ENCODE results near the gene KIF19. TPM values are rescaled to one million over a fixed set of nuclear protein-coding genes. Genes with fewer than 3 reads are reported as not detected.

KIF19 gene
- total RNA-seq, 1 experiment from 2014 or later, result 0.15 TPM

GRCh38 chr17:74328487-74328886 lies 2.5 kb downstream of the KIF19 start:
- Histone ChIP-seq H3K9me2 (ENCODE audit: insufficient read depth) (no peaks in the 10 kb centered on the region), H3K4me2 (ENCODE audit: low read length) (no peak overlapping the region), H3K9ac (ENCODE audit: low read length) (no peak overlapping the region), H3K27me3 (ENCODE audit: insufficient read depth, low read length) (no peaks in the 10 kb centered on the region), H3K4me1 (ENCODE audit: control insufficient read depth in 1 of 2, insufficient read depth in 2 of 2, low read length in 2 of 2) (no peaks in the 10 kb centered on the region), H3K9me3 (ENCODE audit: control insufficient read depth in 1 of 2, insufficient read depth in 1 of 2, low read depth in 1 of 2, low read length in 2 of 2) (no peaks in the 10 kb centered on the region), H3K27ac (ENCODE audit: low read depth, low read length) (no peak overlapping the region), H3K4me3 (replicated peaks in 1 of 2; ENCODE audit: low read depth in 1 of 2, low read length in 2 of 2) (no peak overlapping the region), H4K20me1 (ENCODE audit: insufficient read depth) (no peaks in the 10 kb centered on the region), H3K36me3 (ENCODE audit: control insufficient read depth in 1 of 2, insufficient read depth in 2 of 2, low read length in 2 of 2) (no peaks in the 10 kb centered on the region), H3K79me2 (ENCODE audit: insufficient read depth, low read length) (no peaks in the 10 kb centered on the region), H2AFZ (ENCODE audit: low read depth, low read length, poor library complexity, severe bottlenecking) (no peak overlapping the region)
- TF ChIP-seq EZH2phosphoT487 (IDR thresholded peaks at IDR 0.05; ENCODE audit: borderline replicate concordance) (no peak), ZNF274 (IDR thresholded peaks at IDR 0.05; ENCODE audit: low read depth, low read length) (no peak), POLR2A (IDR thresholded peaks at IDR 0.05; ENCODE audit: borderline replicate concordance, extremely low read depth, insufficient read depth, insufficient read length) (no peak), SIN3A (IDR thresholded peaks at IDR 0.05; ENCODE audit: low read depth) (no peak), TCF7L2 (IDR thresholded peaks at IDR 0.05; ENCODE audit: borderline replicate concordance, extremely low read depth, insufficient read depth, insufficient read length) (no peak), REST (IDR thresholded peaks at IDR 0.05; ENCODE audit: low read depth) (no peak), CBX3 (IDR thresholded peaks at IDR 0.05; ENCODE audit: low read depth) (no peak), RAD21 (IDR thresholded peaks at IDR 0.05; ENCODE audit: low read depth) (no peak), CEBPB (IDR thresholded peaks at IDR 0.05; ENCODE audit: low read depth) (no peak), SRF (IDR thresholded peaks at IDR 0.05; ENCODE audit: low read depth) (no peak), EZH2 (IDR thresholded peaks at IDR 0.05) (no peak), FOSL1 (IDR thresholded peaks at IDR 0.05; ENCODE audit: low read depth) (no peak), YY1 (IDR thresholded peaks at IDR 0.05; ENCODE audit: extremely low read depth, insufficient replicate concordance, low read depth, low read length) (no peak), CTCF (IDR thresholded peaks at IDR 0.05 in 2 of 3, conservative IDR thresholded peaks at IDR 0.05 in 1 of 3; ENCODE audit: borderline replicate concordance in 1 of 3, insufficient read depth in 1 of 3, low read depth in 2 of 3, low read length in 2 of 3) (no peak), ZFX (IDR thresholded peaks at IDR 0.05) (no peak)
- ChIA-PET RAD21 (ENCODE audit: low non-redundant PET in 1 of 2, low total read pairs in 2 of 2, uncharacterized antibody in 2 of 2, unreplicated experiment in 2 of 2) (no interaction called here), CTCF (no interaction called here), POLR2A (no interaction called here)
- no peak for DNase-seq (ENCODE audit: low read depth, low spot score)
- BruUV-seq (replicated peaks), result no TSS peak
- no peak for ATAC-seq
- intact Hi-C loops (cut with micrococcal nuclease), result no loop called here
